Measurements from ENCODE around the gene RELN. TPM values are rescaled to one million over a fixed set of nuclear protein-coding genes. Genes with fewer than 3 reads are reported as not detected.

Gene RELN
- total RNA-seq, 1 donor from 2014 or later: 0.11 TPM

GRCh38 chr7:103569621-103570305 lies 419.7 kb downstream of the RELN start:
- Histone ChIP-seq H3K4me1 (no peaks in the 10 kb centered on the region), H3K27me3 (no peaks in the 10 kb centered on the region), H3K36me3 (no peaks in the 10 kb centered on the region), H3K9me3 (no peaks in the 10 kb centered on the region), H3K4me3 (no peak overlapping the region), H3K27ac (no peak overlapping the region)
- intact Hi-C loops (cut with DNase I): no loop called here
- no peak for DNase-seq (ENCODE audit: low spot score in 2 of 2)
- no peak for TF ChIP-seq CTCF (IDR thresholded peaks at IDR 0.05)

GRCh38 chr7:103564416-103564815 lies 425.0 kb downstream of the RELN start:
- Histone ChIP-seq H3K4me1 (no peaks in the 10 kb centered on the region), H3K9me3 (no peaks in the 10 kb centered on the region), H3K27me3 (no peaks in the 10 kb centered on the region), H3K27ac (no peak overlapping the region), H3K36me3 (no peaks in the 10 kb centered on the region), H3K4me3 (no peak overlapping the region)
- no peak for TF ChIP-seq CTCF (IDR thresholded peaks at IDR 0.05)
- intact Hi-C loops (cut with DNase I): no loop called here
- DNase-seq (ENCODE audit: low spot score in 2 of 2): no peak

- intact Hi-C loops (cut with DNase I): no loop called here
- TF ChIP-seq CTCF (IDR thresholded peaks at IDR 0.05): no peak
Measured at GRCh38 chr7:103560136-103560535, 429.3 kb downstream of the RELN start.

GRCh38 chr7:103551016-103551415 lies 438.4 kb downstream of the RELN start:
- H3K27me3 ChIP-seq: no peaks in the 10 kb centered on the region
- no peaks in the 10 kb centered on the region for H3K9me3 ChIP-seq
- H3K27ac ChIP-seq: no peak overlapping the region
- H3K4me1 ChIP-seq: no peaks in the 10 kb centered on the region
- no peak for TF ChIP-seq CTCF (IDR thresholded peaks at IDR 0.05)
- intact Hi-C loops (cut with DNase I): no loop called here
- DNase-seq (ENCODE audit: low spot score in 2 of 2): no peak
- no peaks in the 10 kb centered on the region for H3K36me3 ChIP-seq
- no peak overlapping the region for H3K4me3 ChIP-seq

More at GRCh38 chr7:103560136-103560535, 429.3 kb downstream of the RELN start:
- H3K36me3 ChIP-seq: no peaks in the 10 kb centered on the region
- no peak overlapping the region for H3K4me3 ChIP-seq
- DNase-seq (ENCODE audit: low spot score in 2 of 2): no peak
- H3K9me3 ChIP-seq: no peaks in the 10 kb centered on the region
- H3K27me3 ChIP-seq: no peaks in the 10 kb centered on the region
- H3K27ac ChIP-seq: no peak overlapping the region
- no peaks in the 10 kb centered on the region for H3K4me1 ChIP-seq

GRCh38 chr7:103549786-103550185 lies 439.7 kb downstream of the RELN start:
- intact Hi-C loops (cut with DNase I): no loop called here
- no peak for TF ChIP-seq CTCF (IDR thresholded peaks at IDR 0.05)
- Histone ChIP-seq H3K27me3 (no peaks in the 10 kb centered on the region), H3K4me1 (no peaks in the 10 kb centered on the region), H3K9me3 (no peaks in the 10 kb centered on the region), H3K27ac (no peak overlapping the region), H3K36me3 (no peaks in the 10 kb centered on the region), H3K4me3 (no peak overlapping the region)
- DNase-seq (ENCODE audit: low spot score in 2 of 2): no peak
